Measurements from ENCODE around the gene UBN1. TPM values are rescaled to one million over a fixed set of nuclear protein-coding genes. Genes with fewer than 3 reads are reported as not detected.

UBN1 gene
- total and polyA plus RNA-seq, 8 donors, result 31.3 to 41.1 (median 36.4) TPM

DNA sequence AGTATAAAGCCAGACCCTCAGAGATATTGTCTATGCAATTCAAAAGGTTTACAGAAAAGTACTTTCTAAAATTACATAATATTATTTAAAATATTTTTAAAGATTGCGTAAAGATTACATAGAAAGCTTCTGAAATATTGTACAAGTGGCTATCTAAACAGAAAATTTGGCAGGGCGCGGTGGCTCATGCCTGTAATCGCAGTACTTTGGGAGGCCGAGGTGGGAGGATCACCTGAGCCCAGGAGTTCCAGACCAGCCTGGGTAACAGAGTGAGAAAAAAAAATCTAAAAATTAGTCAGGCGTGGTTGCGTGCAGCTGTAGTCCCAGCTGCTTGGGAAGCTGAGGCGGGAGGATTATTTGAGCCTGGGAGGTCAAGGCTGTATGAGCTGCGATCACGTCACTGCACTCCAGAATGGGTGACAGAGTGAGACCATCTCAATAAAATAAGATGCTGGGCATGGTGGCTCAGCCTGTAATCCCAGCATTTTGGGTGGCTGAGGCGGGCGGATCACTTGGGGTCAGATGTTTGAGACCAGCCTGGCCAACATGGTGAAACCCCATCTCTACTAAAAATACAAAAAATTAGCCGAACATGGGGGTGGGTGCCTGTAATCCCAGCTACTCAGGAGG is 18.1 kb downstream of the UBN1 start:
- Histone ChIP-seq H3K4me3 (no peak overlapping the region), H3K36me3 (peaks cover 0 to 55% of the 10 kb centered on the region in 2 donors), H3K27me3 (no peaks in the 10 kb centered on the region), H3K4me1 (peaks cover 0 to 52% of the 10 kb centered on the region in 2 donors), H3K27ac (no peak overlapping the region), H3K9me3 (no peaks in the 10 kb centered on the region)
- intact Hi-C loops (cut with DNase I), result no loop called here
- no peak for DNase-seq
- TF ChIP-seq, protein P1, sequence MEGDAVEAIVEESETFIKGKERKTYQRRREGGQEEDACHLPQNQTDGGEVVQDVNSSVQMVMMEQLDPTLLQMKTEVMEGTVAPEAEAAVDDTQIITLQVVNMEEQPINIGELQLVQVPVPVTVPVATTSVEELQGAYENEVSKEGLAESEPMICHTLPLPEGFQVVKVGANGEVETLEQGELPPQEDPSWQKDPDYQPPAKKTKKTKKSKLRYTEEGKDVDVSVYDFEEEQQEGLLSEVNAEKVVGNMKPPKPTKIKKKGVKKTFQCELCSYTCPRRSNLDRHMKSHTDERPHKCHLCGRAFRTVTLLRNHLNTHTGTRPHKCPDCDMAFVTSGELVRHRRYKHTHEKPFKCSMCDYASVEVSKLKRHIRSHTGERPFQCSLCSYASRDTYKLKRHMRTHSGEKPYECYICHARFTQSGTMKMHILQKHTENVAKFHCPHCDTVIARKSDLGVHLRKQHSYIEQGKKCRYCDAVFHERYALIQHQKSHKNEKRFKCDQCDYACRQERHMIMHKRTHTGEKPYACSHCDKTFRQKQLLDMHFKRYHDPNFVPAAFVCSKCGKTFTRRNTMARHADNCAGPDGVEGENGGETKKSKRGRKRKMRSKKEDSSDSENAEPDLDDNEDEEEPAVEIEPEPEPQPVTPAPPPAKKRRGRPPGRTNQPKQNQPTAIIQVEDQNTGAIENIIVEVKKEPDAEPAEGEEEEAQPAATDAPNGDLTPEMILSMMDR (IDR thresholded peaks at IDR 0.05), result no peak
- no peak for ATAC-seq

DNA sequence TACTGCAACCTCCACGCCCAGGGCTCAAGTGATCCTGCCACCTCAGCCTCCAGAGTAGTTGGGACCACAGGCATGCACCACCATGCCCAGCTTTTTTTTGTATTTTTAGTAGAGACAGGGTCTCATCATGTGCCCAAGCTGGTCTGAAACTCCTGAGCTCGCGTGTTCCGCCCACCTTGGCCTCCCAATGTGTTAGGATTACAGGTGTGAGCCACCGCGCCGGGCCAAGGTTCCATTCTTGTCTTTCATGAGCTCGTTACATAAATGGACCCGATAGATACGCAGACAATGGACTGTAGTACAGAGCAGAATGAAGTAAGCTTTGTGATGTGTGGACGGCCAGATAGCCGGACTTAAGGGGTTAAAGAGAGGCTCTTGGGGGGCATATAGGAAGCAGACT is 19.3 kb downstream of the UBN1 start:
- Histone ChIP-seq H3K27ac (no peak overlapping the region), H3K9me3 (no peaks in the 10 kb centered on the region), H3K4me1 (peaks cover 0 to 46% of the 10 kb centered on the region in 2 donors), H3K27me3 (no peaks in the 10 kb centered on the region), H3K36me3 (peaks cover 0 to 55% of the 10 kb centered on the region in 2 donors), H3K4me3 (no peak overlapping the region)
- DNase-seq (no peak), ATAC-seq (no peak)
- intact Hi-C loops (cut with DNase I), result no loop called here
- TF ChIP-seq, protein P1 (IDR thresholded peaks at IDR 0.05), result no peak

DNA sequence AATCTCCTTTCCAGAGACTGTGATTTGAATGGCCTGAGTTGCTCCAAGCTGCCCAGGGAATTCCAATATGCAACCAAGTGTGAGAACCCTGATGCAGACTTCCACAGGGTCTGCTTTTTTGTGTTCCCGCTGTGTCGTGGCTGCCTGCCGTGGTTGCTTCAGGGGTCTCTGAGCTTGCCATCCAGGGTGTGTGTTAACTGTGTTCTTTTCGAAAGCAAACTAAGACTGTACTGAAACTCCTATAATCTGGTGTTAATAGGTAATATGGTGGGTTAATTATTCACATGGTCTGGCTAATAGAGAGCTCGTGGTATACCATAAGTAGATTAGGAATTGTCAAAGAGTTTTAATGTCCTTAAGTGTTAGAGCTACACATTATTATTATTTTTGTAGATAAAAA is 20.7 kb downstream of the UBN1 start:
- intact Hi-C loops (cut with DNase I), result no loop called here
- Histone ChIP-seq H3K36me3 (peaks cover 0 to 61% of the 10 kb centered on the region in 2 donors), H3K27me3 (no peaks in the 10 kb centered on the region), H3K4me1 (peaks cover 0 to 32% of the 10 kb centered on the region in 2 donors), H3K27ac (no peak overlapping the region), H3K9me3 (no peaks in the 10 kb centered on the region), H3K4me3 (no peak overlapping the region)
- TF ChIP-seq, protein P1 (IDR thresholded peaks at IDR 0.05), result no peak
- peak in 1 of 4 donors; percentile 10 for DNase-seq
- ATAC-seq, result no peak

DNA sequence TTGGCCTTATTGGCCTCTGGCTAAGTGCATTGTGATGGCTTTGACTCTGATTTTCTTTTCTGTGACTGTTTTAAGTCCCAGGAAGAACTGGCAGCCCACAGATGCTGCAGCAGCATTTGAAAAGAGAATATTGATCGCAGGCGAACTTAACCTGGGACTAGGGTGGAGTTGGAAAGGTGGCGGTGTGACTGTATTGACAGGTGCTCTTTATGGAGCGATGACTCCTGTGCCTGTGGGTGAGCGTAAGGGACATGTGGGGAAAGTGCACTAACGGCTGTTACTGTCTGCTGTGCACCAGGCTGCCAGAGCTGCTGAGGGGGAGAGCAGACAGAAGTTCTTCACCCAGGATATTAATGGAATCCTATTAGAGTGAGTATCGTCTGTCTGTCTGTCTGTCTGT is 21.3 kb downstream of the UBN1 start:
- Histone ChIP-seq H3K27me3 (no peaks in the 10 kb centered on the region), H3K9me3 (no peaks in the 10 kb centered on the region), H3K27ac (no peak overlapping the region), H3K4me1 (peaks cover 0 to 27% of the 10 kb centered on the region in 2 donors), H3K36me3 (peaks cover 0 to 66% of the 10 kb centered on the region in 2 donors), H3K4me3 (no peak overlapping the region)
- ATAC-seq (no peak), DNase-seq (no peak)
- TF ChIP-seq, protein P1 (IDR thresholded peaks at IDR 0.05), result no peak
- intact Hi-C loops (cut with DNase I), result no loop called here

DNA sequence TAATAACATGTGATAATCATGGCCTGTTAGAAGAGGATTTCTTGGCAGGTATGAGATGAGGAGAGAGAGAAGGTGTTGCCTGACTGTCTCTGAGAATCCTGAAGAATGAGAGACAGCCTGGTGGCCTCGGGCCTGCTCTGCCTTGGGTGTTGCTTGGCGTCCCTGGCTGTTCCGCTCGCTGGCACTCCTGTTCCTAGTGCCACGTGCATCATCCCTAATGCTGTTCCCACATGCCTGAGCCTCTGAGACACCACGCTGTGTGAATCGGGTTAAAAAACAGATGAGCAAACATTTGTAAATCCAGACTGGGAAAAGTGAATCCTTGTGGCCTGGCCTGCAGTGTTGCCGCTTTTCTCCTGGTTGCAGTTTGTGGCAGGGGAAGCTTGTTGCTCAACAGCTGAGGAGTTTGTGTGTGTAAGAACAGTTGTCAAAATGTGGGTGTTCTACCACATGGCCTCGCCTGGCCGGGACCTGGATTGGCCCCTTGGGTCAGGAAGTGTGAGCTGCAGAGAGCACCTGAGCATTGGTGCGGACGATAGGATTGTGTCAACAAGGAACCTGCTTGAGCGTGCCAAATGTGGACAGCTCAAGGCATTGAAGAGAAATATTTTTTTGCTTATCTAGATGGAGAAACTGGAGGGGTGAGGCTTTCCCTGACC is 22.0 kb downstream of the UBN1 start:
- H3K4me1 ChIP-seq, result peaks cover 0 to 19% of the 10 kb centered on the region in 2 donors

More for the DNA sequence above, 22.0 kb downstream of the UBN1 start:
- TF ChIP-seq, protein P1 (IDR thresholded peaks at IDR 0.05), result no peak
- ATAC-seq (peak; percentile 76), DNase-seq (peak in 1 of 4 donors; percentile 13)
- Histone ChIP-seq H3K36me3 (peaks cover 0 to 68% of the 10 kb centered on the region in 2 donors), H3K27ac (no peak overlapping the region), H3K4me3 (no peak overlapping the region), H3K9me3 (no peaks in the 10 kb centered on the region), H3K27me3 (no peaks in the 10 kb centered on the region)
- intact Hi-C loops (cut with DNase I), result no loop called here

Data from left lung (tissue), 10 donors.